WTC11 (cell line): ENCODE measurements around the gene TMEM156. TPM values are rescaled to one million over a fixed set of nuclear protein-coding genes. Genes with fewer than 3 reads are reported as not detected.
"Not testable (repeated sequence)": the region's sequence is repeated elsewhere in the genome, so short reads cannot be mapped to it uniquely, and the experiment has no call there.

Experiments used
- ATAC-seq: fragments of 200-7000 bp; cut with Tn5 transposase; 2 replicates; pipeline ENCODE4 v1.10.0; 2021; ENCODE audit warnings: mild to moderate bottlenecking, moderate library complexity
- CTCF ChIA-PET: fragments of 300-600 bp; sonication (Branson Sonifier 250); formaldehyde crosslinking; loops from one replicate; lab custom pipeline; 2021; ENCODE audit warnings: antibody characterized with exemption; lab: Charles Lee
- POLR2A ChIA-PET: fragments of 350-600 bp; sonication (Branson Sonifier 250); formaldehyde crosslinking; loops from one replicate; lab custom pipeline; 2021; ENCODE audit warnings: antibody characterized with exemption; lab: Charles Lee
- DNase-seq: peaks from one replicate; pipeline ENCODE4 v3.0.0; 2021; ENCODE audit warnings: low spot score
- H3K27ac Mint-ChIP-seq: 2 replicates; pipeline ENCODE4 v1.8.0; 2021; ENCODE audit warnings: mixed read lengths
- H3K27me3 Mint-ChIP-seq: 2 replicates; pipeline ENCODE4 v1.8.0; 2021; ENCODE audit warnings: low read depth, mild to moderate bottlenecking, moderate library complexity, mixed read lengths
- H3K36me3 Mint-ChIP-seq: 2 replicates; pipeline ENCODE4 v1.8.0; 2021; ENCODE audit warnings: mixed read lengths
- H3K4me1 Mint-ChIP-seq: 2 replicates; pipeline ENCODE4 v1.8.0; 2022; ENCODE audit warnings: mixed read lengths
- H3K4me3 Mint-ChIP-seq: 2 replicates; pipeline ENCODE4 v1.8.0; 2021; ENCODE audit warnings: mild to moderate bottlenecking, moderate library complexity, mixed read lengths
- H3K9me3 Mint-ChIP-seq: 2 replicates; pipeline ENCODE4 v1.8.0; 2021; ENCODE audit warnings: mixed read lengths
- AFF4 ChIP-seq: sonication (generic); formaldehyde crosslinking; IDR thresholded peaks from 2 replicates; pipeline ENCODE4 v1.8.1; 2023; ENCODE audit warnings: mild to moderate bottlenecking, missing genetic modification reagents, borderline replicate concordance
- CBFB ChIP-seq: sonication (generic); formaldehyde crosslinking; IDR thresholded peaks from 2 replicates; pipeline ENCODE4 v1.8.1; 2022; ENCODE audit warnings: mild to moderate bottlenecking, low read depth, missing genetic modification reagents
- E2F4 ChIP-seq: sonication (generic); formaldehyde crosslinking; IDR thresholded peaks from 2 replicates; pipeline ENCODE4 v1.8.1; 2022; ENCODE audit warnings: low read depth, mild to moderate bottlenecking, moderate library complexity, missing genetic modification reagents, borderline replicate concordance
- E2F5 ChIP-seq: sonication (generic); formaldehyde crosslinking; IDR thresholded peaks from 2 replicates; pipeline ENCODE4 v1.8.1; 2022; ENCODE audit warnings: mild to moderate bottlenecking, moderate library complexity, missing genetic modification reagents
- ELF4 ChIP-seq: sonication (generic); formaldehyde crosslinking; IDR thresholded peaks from 2 replicates; pipeline ENCODE4 v1.8.1; 2022; ENCODE audit warnings: low read depth, mild to moderate bottlenecking, moderate library complexity, missing genetic modification reagents
- FOXJ3 ChIP-seq: sonication (generic); formaldehyde crosslinking; IDR thresholded peaks from 2 replicates; pipeline ENCODE4 v1.9.0; 2021; ENCODE audit warnings: missing genetic modification reagents, mild to moderate bottlenecking, borderline replicate concordance
- FOXP4 ChIP-seq: sonication (generic); formaldehyde crosslinking; IDR thresholded peaks from 2 replicates; pipeline ENCODE4 v1.8.0; 2022; ENCODE audit warnings: mild to moderate bottlenecking, missing genetic modification reagents
- HMGXB4 ChIP-seq: sonication (generic); formaldehyde crosslinking; IDR thresholded peaks from 2 replicates; pipeline ENCODE4 v1.8.1; 2023; ENCODE audit warnings: mild to moderate bottlenecking, moderate library complexity, missing genetic modification reagents
- IRF1 ChIP-seq: sonication (generic); formaldehyde crosslinking; IDR thresholded peaks from 2 replicates; pipeline ENCODE4 v1.8.0; 2023; ENCODE audit warnings: missing genetic modification reagents
- MYBL2 ChIP-seq: sonication (generic); formaldehyde crosslinking; IDR thresholded peaks from 2 replicates; pipeline ENCODE4 v1.8.1; 2023; ENCODE audit warnings: mild to moderate bottlenecking, moderate library complexity, missing genetic modification reagents
- NR1H2 ChIP-seq: sonication (generic); formaldehyde crosslinking; IDR thresholded peaks from 2 replicates; pipeline ENCODE4 v1.9.0; 2021; ENCODE audit warnings: mild to moderate bottlenecking, moderate library complexity, missing genetic modification reagents
- OVOL2 ChIP-seq: fragments of 250-450 bp; sonication (Bioruptor Pico); IDR thresholded peaks from 2 replicates; pipeline ENCODE4 v1.9.0; 2021; ENCODE audit warnings: mild to moderate bottlenecking, borderline replicate concordance
- SP1 ChIP-seq: sonication (generic); formaldehyde crosslinking; conservative IDR thresholded peaks from 2 replicates; pipeline ENCODE4 v1.8.1; 2022; ENCODE audit warnings: missing genetic modification reagents
- TCF7 ChIP-seq: sonication (generic); formaldehyde crosslinking; IDR thresholded peaks from 2 replicates; pipeline ENCODE4 v1.8.0; 2022; ENCODE audit warnings: mild to moderate bottlenecking, low read depth, missing genetic modification reagents, moderate library complexity
- ZNF232 ChIP-seq: sonication (generic); formaldehyde crosslinking; IDR thresholded peaks from 2 replicates; pipeline ENCODE4 v1.8.0; 2022; ENCODE audit warnings: mild to moderate bottlenecking, missing genetic modification reagents
- ZNF281 ChIP-seq: sonication (generic); formaldehyde crosslinking; IDR thresholded peaks from 2 replicates; pipeline ENCODE4 v1.8.0; 2023; ENCODE audit warnings: mild to moderate bottlenecking, missing genetic modification reagents
- ZSCAN18 ChIP-seq: fragments of 250-450 bp; sonication (Bioruptor Pico); IDR thresholded peaks from 2 replicates; pipeline ENCODE4 v2.1.2; 2022; ENCODE audit warnings: mild to moderate bottlenecking, moderate library complexity
- total RNA-seq: library from RNA; stranded (reverse); gene quantifications from 3 replicates; pipeline ENCODE4 v1.2.3, GENCODE V29; 2021

Gene TMEM156
- total RNA-seq, 1 experiment from 2014 or later = 0.24 TPM

GRCh38 chr4:39004758-39005157, 27.5 kb downstream of the TMEM156 start (continued):
- TF ChIP-seq FOXP4 = no peak

- H3K4me3 Mint-ChIP-seq, H3K36me3 Mint-ChIP-seq, H3K27me3 Mint-ChIP-seq, DNase-seq, ATAC-seq, H3K4me1 Mint-ChIP-seq, CTCF ChIA-PET, POLR2A ChIA-PET, H3K27ac Mint-ChIP-seq: not testable (repeated sequence)
- peaks cover 16% of the 10 kb centered on the region for H3K9me3 Mint-ChIP-seq
Measured at GRCh38 chr4:39002058-39002457, 30.2 kb downstream of the TMEM156 start.

- DNase-seq = no peak
- Mint-ChIP-seq H3K9me3 (peaks cover 19% of the 10 kb centered on the region), H3K4me3 (no peak overlapping the region), H3K27ac (no peak overlapping the region), H3K36me3 (peaks cover 8% of the 10 kb centered on the region), H3K4me1 (no peaks in the 10 kb centered on the region), H3K27me3 (no peaks in the 10 kb centered on the region)
- ChIA-PET CTCF (no interaction called here), POLR2A (no interaction called here)
- no peak for ATAC-seq
- TF ChIP-seq FOXJ3 (CRISPR knock-in tag) (no peak), AFF4 (no peak), ZNF281 (no peak), SP1 (CRISPR knock-in tag) (no peak), IRF1 (no peak), NR1H2 (CRISPR knock-in tag) (no peak), OVOL2 (CRISPR knock-in tag) (no peak), CBFB (CRISPR knock-in tag) (no peak), E2F5 (no peak), ZNF232 (CRISPR knock-in tag) (no peak), TCF7 (CRISPR knock-in tag) (no peak), ELF4 (CRISPR knock-in tag) (no peak), HMGXB4 (CRISPR knock-in tag) (no peak), E2F4 (CRISPR knock-in tag) (no peak), MYBL2 (CRISPR knock-in tag) (no peak), ZSCAN18 (CRISPR knock-in tag) (no peak)
Measured at GRCh38 chr4:38995660-38996005, 36.6 kb downstream of the TMEM156 start.
